Fibroblast of mammary gland (primary cell): ENCODE data around the gene SLCO2A1.

Source experiments
- DNase-seq: peaks from one replicate; pipeline ENCODE4 v3.0.0-alpha.2; 2010; ENCODE audit warnings: low read depth
- H3K4me3 ChIP-seq: 2 replicates; pipeline ENCODE4 v1.5.1; 2011; ENCODE audit warnings: low read depth, mild to moderate bottlenecking, low read length, moderate library complexity; ENCODE audit not compliant: control insufficient read depth
- TF ChIP-seq, protein P1 (sequence below): conservative IDR thresholded peaks from 2 replicates; pipeline ENCODE4 v1.5.1; 2011; ENCODE audit warnings: low read depth, low read length, inconsistent platforms; ENCODE audit not compliant: control insufficient read depth, insufficient read depth

Gene SLCO2A1

DNA sequence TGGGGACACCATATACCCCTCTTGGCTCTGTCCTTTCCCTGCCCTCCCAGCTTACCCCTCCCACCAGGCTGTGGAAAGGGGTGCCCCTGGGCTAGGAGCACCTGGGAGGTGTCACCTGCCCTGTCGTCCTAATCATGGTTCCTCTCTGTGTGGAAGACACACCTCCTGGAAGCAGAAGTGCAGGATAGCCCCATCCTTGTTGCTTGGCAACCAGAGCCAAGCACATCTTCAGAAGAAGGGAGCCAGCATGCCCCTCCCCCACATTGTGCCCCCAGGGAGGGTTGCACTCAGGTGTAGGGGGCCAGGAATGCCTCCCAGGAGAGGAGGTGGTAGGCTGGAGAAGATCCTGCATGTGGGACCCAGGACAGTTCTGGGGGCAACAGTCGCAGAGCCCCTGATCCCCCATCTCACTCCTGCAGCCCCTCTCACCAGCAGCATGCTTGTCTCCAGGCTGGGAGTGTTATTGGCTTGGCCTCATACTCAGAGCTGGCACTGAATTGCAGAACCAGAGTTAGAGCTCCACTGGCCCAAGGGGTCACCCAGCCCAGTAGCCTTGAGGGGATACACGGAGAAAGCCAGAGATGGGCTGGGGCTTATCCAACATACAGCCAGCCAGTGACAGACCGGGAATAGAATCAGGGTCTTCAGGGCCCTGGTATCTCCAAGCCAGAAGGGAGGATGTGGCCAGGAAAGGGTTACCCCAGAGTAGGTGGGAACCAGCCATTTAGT lies 142.5 kb downstream of the SLCO2A1 start:
- no peak overlapping the region for H3K4me3 ChIP-seq
- TF ChIP-seq, protein P1, sequence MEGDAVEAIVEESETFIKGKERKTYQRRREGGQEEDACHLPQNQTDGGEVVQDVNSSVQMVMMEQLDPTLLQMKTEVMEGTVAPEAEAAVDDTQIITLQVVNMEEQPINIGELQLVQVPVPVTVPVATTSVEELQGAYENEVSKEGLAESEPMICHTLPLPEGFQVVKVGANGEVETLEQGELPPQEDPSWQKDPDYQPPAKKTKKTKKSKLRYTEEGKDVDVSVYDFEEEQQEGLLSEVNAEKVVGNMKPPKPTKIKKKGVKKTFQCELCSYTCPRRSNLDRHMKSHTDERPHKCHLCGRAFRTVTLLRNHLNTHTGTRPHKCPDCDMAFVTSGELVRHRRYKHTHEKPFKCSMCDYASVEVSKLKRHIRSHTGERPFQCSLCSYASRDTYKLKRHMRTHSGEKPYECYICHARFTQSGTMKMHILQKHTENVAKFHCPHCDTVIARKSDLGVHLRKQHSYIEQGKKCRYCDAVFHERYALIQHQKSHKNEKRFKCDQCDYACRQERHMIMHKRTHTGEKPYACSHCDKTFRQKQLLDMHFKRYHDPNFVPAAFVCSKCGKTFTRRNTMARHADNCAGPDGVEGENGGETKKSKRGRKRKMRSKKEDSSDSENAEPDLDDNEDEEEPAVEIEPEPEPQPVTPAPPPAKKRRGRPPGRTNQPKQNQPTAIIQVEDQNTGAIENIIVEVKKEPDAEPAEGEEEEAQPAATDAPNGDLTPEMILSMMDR, result no peak
- DNase-seq, result no peak

DNA sequence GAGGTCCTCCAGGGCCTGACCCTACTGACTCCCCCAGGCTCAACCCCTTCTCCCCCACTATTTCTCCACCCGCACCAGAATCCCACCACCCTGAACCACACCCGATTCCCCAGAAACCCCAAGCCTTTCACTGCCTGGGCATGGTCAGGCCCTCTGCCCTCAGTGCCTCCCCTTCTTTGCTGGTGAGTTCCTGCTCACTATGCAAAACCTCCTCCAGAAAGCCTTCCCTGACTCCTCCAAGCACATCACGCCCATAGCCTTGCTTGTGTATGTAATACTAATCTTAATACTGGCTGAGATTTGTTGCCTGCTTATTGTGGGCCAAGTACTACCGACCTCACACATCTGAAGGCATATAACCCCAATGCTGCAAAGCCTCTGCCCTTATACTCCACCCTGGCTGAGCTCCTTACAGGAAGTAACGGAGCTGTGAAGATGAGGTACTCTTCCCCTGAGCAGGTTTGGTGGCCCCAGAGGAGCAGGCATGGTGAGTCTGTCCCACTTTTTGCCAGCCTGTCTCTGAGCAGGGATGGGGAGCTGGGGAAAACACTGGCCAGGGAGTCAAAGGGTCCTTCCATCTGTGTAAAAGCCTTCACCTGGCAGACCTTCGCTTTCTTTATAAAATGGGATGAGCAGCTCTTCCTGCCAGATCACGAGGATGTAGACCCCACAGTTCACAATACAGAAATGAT lies 143.5 kb downstream of the SLCO2A1 start:
- no peak for DNase-seq
- no peak overlapping the region for H3K4me3 ChIP-seq
- TF ChIP-seq, protein P1, result no peak

DNA sequence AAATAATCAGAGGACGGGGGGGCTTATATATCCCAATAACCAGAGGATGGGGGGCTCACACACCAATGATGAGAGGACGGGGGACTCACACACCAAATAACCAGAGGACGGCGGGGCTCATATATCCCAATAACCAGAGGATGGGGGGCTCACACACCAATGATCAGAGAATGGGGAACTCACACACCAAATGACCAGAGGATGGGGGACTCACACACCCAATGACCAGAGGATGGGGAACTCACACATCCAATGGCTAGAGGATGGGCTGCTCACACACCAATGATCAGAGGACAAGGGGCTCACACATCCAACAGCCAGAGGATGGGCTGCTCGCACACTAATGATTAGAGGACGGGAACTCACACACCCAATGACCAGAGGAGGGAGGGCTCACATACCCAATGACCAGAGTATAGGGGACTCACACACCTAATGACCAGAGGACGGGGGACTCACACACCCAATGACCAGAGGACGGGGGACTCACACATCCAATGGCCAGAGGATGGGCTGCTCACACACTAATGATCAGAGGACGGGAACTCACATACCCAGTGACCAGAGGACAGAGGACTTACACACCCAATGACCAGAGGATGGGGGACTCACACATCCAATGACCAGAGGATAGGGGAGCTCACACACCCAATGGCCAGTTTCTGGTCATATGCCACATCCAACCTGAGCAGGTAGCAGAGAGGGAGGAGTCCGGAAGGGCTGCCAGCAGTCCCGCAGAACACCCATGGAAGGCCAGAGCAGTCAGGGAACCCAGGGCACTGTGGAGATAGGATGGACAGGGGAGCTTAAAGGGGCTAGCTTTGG lies 144.6 kb downstream of the SLCO2A1 start:
- TF ChIP-seq, protein P1, result no peak
- DNase-seq, result no peak
- H3K4me3 ChIP-seq, result no peak overlapping the region

DNA sequence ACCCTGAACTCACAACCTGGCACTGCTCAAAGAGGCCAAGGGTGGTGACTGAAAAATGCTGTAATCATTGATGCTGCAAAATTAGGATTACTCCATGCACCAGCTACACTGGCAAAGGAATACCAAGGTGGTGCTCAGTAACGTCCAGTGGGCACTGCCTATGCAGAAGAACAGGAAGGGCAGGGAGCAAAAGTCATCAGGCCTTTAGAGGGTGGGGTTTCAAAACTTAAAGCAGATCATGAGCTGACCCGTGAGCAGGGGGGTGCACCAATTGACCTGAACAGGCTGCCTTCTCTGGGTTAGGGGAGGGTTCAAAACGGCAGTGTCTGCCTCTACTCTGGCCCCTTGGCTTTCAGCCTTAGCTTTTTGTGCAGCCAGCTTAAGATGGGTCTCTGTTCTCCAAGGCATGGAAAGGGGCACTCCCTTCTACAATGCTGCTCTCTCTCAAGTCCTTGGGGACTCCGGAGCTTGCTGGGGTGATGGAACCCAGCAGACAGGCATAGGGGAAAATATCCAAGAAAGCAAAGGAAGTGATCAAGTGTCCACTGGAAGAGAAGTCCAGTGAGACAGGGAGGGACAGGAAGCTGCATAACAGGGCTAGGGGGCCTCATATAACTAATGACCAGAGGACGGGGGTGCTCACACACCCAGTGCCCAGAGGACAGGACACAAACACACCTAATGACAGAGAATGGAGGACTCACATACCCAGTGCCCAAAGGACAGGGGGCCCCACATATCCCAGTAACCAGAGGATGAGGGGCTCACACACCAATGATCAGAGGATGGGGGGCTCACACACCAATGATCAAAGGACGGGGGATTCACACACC lies 145.5 kb downstream of the SLCO2A1 start:
- TF ChIP-seq, protein P1, result no peak
- no peak overlapping the region for H3K4me3 ChIP-seq
- no peak for DNase-seq

DNA sequence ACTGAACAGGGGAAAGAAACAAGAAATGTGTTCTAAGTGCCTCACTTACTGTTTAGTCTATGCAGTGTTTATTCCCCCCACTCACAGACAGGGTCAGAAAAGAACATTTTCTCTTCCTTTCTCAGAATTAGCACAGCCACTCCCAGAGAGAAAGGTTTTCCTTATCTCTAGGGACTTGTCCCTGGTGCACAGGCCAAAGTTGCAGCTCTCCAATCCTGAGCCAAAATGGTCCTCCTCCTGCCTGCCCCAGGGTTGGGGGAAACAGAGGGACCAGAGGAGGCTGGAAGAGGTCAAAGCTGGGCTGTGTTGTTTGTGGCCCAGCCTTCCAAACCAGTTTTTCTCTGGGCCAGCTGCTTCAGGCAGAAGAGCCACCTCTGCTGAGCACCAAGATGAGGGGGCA lies 146.1 kb downstream of the SLCO2A1 start:
- no peak for DNase-seq
- TF ChIP-seq, protein P1, result no peak

More for the DNA sequence above, 146.1 kb downstream of the SLCO2A1 start:
- no peak overlapping the region for H3K4me3 ChIP-seq
